ENCODE results near the gene ZNF583. TPM values are rescaled to one million over a fixed set of nuclear protein-coding genes. Genes with fewer than 3 reads are reported as not detected.

Gene ZNF583
- total and polyA plus RNA-seq, 2 of the 13 experiments (the other 11 are each of a cell fraction or from before 2014, with no cell fraction given), result 0.65 to 5.3 TPM

GRCh38 chr19:56393119-56394012 lies 10.8 kb upstream of the ZNF583 start, which contains the start of gene ZNF582 (continued):
- no peak for TF ChIP-seq ZNF20 (CRISPR knock-in tag; IDR thresholded peaks at IDR 0.05)
- TF ChIP-seq SMC3 (IDR thresholded peaks at IDR 0.05; ENCODE audit: low read length), result no peak
- no peak for TF ChIP-seq ZNF275 (CRISPR knock-in tag; IDR thresholded peaks at IDR 0.05; ENCODE audit: borderline replicate concordance)
- no peak for TF ChIP-seq PLRG1 (conservative IDR thresholded peaks at IDR 0.05)
- TF ChIP-seq ZNF205 (CRISPR knock-in tag; IDR thresholded peaks at IDR 0.05), result no peak
- TF ChIP-seq TEAD3 (CRISPR knock-in tag; optimal IDR thresholded peaks at IDR 0.05; ENCODE audit: borderline replicate concordance), result no peak
- TF ChIP-seq HNF1B (CRISPR knock-in tag; IDR thresholded peaks at IDR 0.05), result no peak
- no peak for TF ChIP-seq ZKSCAN8 (CRISPR knock-in tag; IDR thresholded peaks at IDR 0.05; ENCODE audit: borderline replicate concordance)
- no peak for TF ChIP-seq PHF21A (CRISPR knock-in tag; IDR thresholded peaks at IDR 0.05)
- no peak for TF ChIP-seq RELA (CRISPR knock-in tag; IDR thresholded peaks at IDR 0.05)
- TF ChIP-seq SOX13 (IDR thresholded peaks at IDR 0.05), result no peak
- TF ChIP-seq SOX13 (CRISPR knock-in tag; conservative IDR thresholded peaks at IDR 0.05 in 1 of 2, IDR thresholded peaks at IDR 0.05 in 1 of 2), result no peak
- TF ChIP-seq KDM5A (IDR thresholded peaks at IDR 0.05; ENCODE audit: borderline replicate concordance, low read length), result peak; percentile 57; the same call in 1 of the 2 replicates
- no peak for TF ChIP-seq NR3C1 (CRISPR knock-in tag; IDR thresholded peaks at IDR 0.05)
- no peak for TF ChIP-seq ZNF280B (CRISPR knock-in tag; IDR thresholded peaks at IDR 0.05; ENCODE audit: borderline replicate concordance)
- peak; percentile 66; the same call in 1 of the 2 replicates for TF ChIP-seq SPEN (CRISPR knock-in tag; IDR thresholded peaks at IDR 0.05; ENCODE audit: low read depth)
- no peak for TF ChIP-seq PRDM4 (CRISPR knock-in tag; IDR thresholded peaks at IDR 0.05; ENCODE audit: borderline replicate concordance)
- TF ChIP-seq MLXIP (CRISPR knock-in tag; IDR thresholded peaks at IDR 0.05; ENCODE audit: borderline replicate concordance), result no peak
- no peak for TF ChIP-seq TARDBP (CRISPR knock-in tag; IDR thresholded peaks at IDR 0.05)

All from HepG2 (cell line).